ENCODE data around the gene CACNA1I. TPM values are rescaled to one million over a fixed set of nuclear protein-coding genes. Genes with fewer than 3 reads are reported as not detected.

CACNA1I gene
- total RNA-seq, 1 donor from 2014 or later, result 0.11 TPM

GRCh38 chr22:39577900-39578299, 7.3 kb downstream of the CACNA1I start:
- Histone ChIP-seq H3K4me3 (ENCODE audit: insufficient read depth, low read depth, low read length) (no peak overlapping the region), H4K20me1 (ENCODE audit: insufficient read depth, low read length) (no peaks in the 10 kb centered on the region), H3K9me3 (ENCODE audit: insufficient read depth, low read depth, low read length) (no peaks in the 10 kb centered on the region), H3K36me3 (ENCODE audit: insufficient read depth, low read length) (no peaks in the 10 kb centered on the region), H3K79me2 (ENCODE audit: insufficient read depth, low read length) (no peaks in the 10 kb centered on the region), H2AFZ (ENCODE audit: low read depth, low read length) (no peak overlapping the region), H3K27ac (ENCODE audit: low read depth, low read length) (no peak overlapping the region), H3K4me2 (ENCODE audit: low read length) (no peak overlapping the region), H3K4me1 (ENCODE audit: insufficient read depth, low read length) (peaks cover 17% of the 10 kb centered on the region), H3K9ac (ENCODE audit: low read length) (no peak overlapping the region), H3K27me3 (ENCODE audit: insufficient read depth, low read length) (peaks cover 11% of the 10 kb centered on the region)
- Mint-ChIP-seq H3K27me3 (ENCODE audit: low read depth, unreplicated experiment) (peaks cover 27% of the 10 kb centered on the region), H3K36me3 (ENCODE audit: low read depth, unreplicated experiment) (no peaks in the 10 kb centered on the region), H3K9me3 (ENCODE audit: unreplicated experiment) (peaks cover 4% of the 10 kb centered on the region), H3K4me1 (ENCODE audit: low read depth, unreplicated experiment) (peaks cover 23% of the 10 kb centered on the region), H3K4me3 (ENCODE audit: unreplicated experiment) (no peak overlapping the region), H3K27ac (ENCODE audit: unreplicated experiment) (no peak overlapping the region)
- DNase-seq (ENCODE audit: low read depth), result no peak
- no peak for FAIRE-seq
- no peak for TF ChIP-seq EZH2 (IDR thresholded peaks at IDR 0.05; ENCODE audit: insufficient read depth, low read length)
- no peak for TF ChIP-seq CTCF (IDR thresholded peaks at IDR 0.05; ENCODE audit: insufficient read depth, low read depth, low read length)

GRCh38 chr22:39580006-39580441, 9.5 kb downstream of the CACNA1I start:
- Histone ChIP-seq H3K9ac (ENCODE audit: low read length) (no peak overlapping the region), H3K36me3 (ENCODE audit: insufficient read depth, low read length) (no peaks in the 10 kb centered on the region), H3K9me3 (ENCODE audit: insufficient read depth, low read depth, low read length) (no peaks in the 10 kb centered on the region), H3K27ac (ENCODE audit: low read depth, low read length) (no peak overlapping the region), H3K4me2 (ENCODE audit: low read length) (no peak overlapping the region), H2AFZ (ENCODE audit: low read depth, low read length) (no peak overlapping the region), H3K79me2 (ENCODE audit: insufficient read depth, low read length) (no peaks in the 10 kb centered on the region), H3K4me3 (ENCODE audit: insufficient read depth, low read depth, low read length) (no peak overlapping the region), H3K27me3 (ENCODE audit: insufficient read depth, low read length) (peaks cover 15% of the 10 kb centered on the region), H4K20me1 (ENCODE audit: insufficient read depth, low read length) (no peaks in the 10 kb centered on the region), H3K4me1 (ENCODE audit: insufficient read depth, low read length) (peaks cover 7% of the 10 kb centered on the region)
- H3K27ac Mint-ChIP-seq (ENCODE audit: unreplicated experiment), result no peak overlapping the region
- no peak for TF ChIP-seq CTCF (IDR thresholded peaks at IDR 0.05; ENCODE audit: insufficient read depth, low read depth, low read length)
- TF ChIP-seq EZH2 (IDR thresholded peaks at IDR 0.05; ENCODE audit: insufficient read depth, low read length), result no peak
- H3K4me1 Mint-ChIP-seq (ENCODE audit: low read depth, unreplicated experiment), result peaks cover 4% of the 10 kb centered on the region
- DNase-seq (ENCODE audit: low read depth) (no peak), FAIRE-seq (no peak)
- peaks cover 9% of the 10 kb centered on the region for H3K9me3 Mint-ChIP-seq (ENCODE audit: unreplicated experiment)
- peaks cover 41% of the 10 kb centered on the region for H3K27me3 Mint-ChIP-seq (ENCODE audit: low read depth, unreplicated experiment)
- H3K4me3 Mint-ChIP-seq (ENCODE audit: unreplicated experiment), result no peak overlapping the region
- H3K36me3 Mint-ChIP-seq (ENCODE audit: low read depth, unreplicated experiment), result no peaks in the 10 kb centered on the region

- no peaks in the 10 kb centered on the region for H3K9me3 ChIP-seq (ENCODE audit: insufficient read depth, low read depth, low read length)
- Mint-ChIP-seq H3K36me3 (ENCODE audit: low read depth, unreplicated experiment) (no peaks in the 10 kb centered on the region), H3K27ac (ENCODE audit: unreplicated experiment) (no peak overlapping the region), H3K4me3 (ENCODE audit: unreplicated experiment) (no peak overlapping the region), H3K9me3 (ENCODE audit: unreplicated experiment) (peaks cover 9% of the 10 kb centered on the region), H3K27me3 (ENCODE audit: low read depth, unreplicated experiment) (peaks cover 41% of the 10 kb centered on the region), H3K4me1 (ENCODE audit: low read depth, unreplicated experiment) (no peaks in the 10 kb centered on the region)
- no peak overlapping the region for H3K4me3 ChIP-seq (ENCODE audit: insufficient read depth, low read depth, low read length)
- H3K27me3 ChIP-seq (ENCODE audit: insufficient read depth, low read length), result peaks cover 15% of the 10 kb centered on the region
- FAIRE-seq, result no peak
- no peak overlapping the region for H3K4me2 ChIP-seq (ENCODE audit: low read length)
- H4K20me1 ChIP-seq (ENCODE audit: insufficient read depth, low read length), result no peaks in the 10 kb centered on the region
- TF ChIP-seq EZH2 (IDR thresholded peaks at IDR 0.05; ENCODE audit: insufficient read depth, low read length), result no peak
- TF ChIP-seq CTCF (IDR thresholded peaks at IDR 0.05; ENCODE audit: insufficient read depth, low read depth, low read length), result no peak
- no peak overlapping the region for H3K27ac ChIP-seq (ENCODE audit: low read depth, low read length)
- no peak overlapping the region for H3K9ac ChIP-seq (ENCODE audit: low read length)
- no peaks in the 10 kb centered on the region for H3K79me2 ChIP-seq (ENCODE audit: insufficient read depth, low read length)
- DNase-seq (ENCODE audit: low read depth), result no peak
- H2AFZ ChIP-seq (ENCODE audit: low read depth, low read length), result no peak overlapping the region
- H3K36me3 ChIP-seq (ENCODE audit: insufficient read depth, low read length), result no peaks in the 10 kb centered on the region
- H3K4me1 ChIP-seq (ENCODE audit: insufficient read depth, low read length), result no peaks in the 10 kb centered on the region
Observed at GRCh38 chr22:39580795-39581194, 10.2 kb downstream of the CACNA1I start.

All from astrocyte (in vitro differentiated cells and primary cell).